Inflammatory macrophage treated with lipopolysaccharide for 1 hour (primary cell): ENCODE results near the gene IL34.

Experiments used
- DNase-seq, 2 donors: peaks; one replicate each; pipeline ENCODE4 v3.0.0-alpha.2; 2020 to 2022

The IL34 gene

GRCh38 chr16:70678898-70679670, 32.7 kb downstream of the IL34 start:
- DNase-seq, result no peak

GRCh38 chr16:70679671-70680494, 33.5 kb downstream of the IL34 start:
- no peak for DNase-seq

- DNase-seq, result no peak
Observed at GRCh38 chr16:70680495-70681381, 34.4 kb downstream of the IL34 start.

GRCh38 chr16:70681382-70682238, 35.3 kb downstream of the IL34 start:
- no peak for DNase-seq

GRCh38 chr16:70682239-70683145, 36.1 kb downstream of the IL34 start:
- DNase-seq, result no peak

GRCh38 chr16:70683146-70683944, 37.0 kb downstream of the IL34 start:
- DNase-seq, result no peak

GRCh38 chr16:70684146-70685060, 38.0 kb downstream of the IL34 start:
- no peak for DNase-seq

GRCh38 chr16:70685061-70685937, 38.9 kb downstream of the IL34 start:
- DNase-seq, result no peak

- no peak for DNase-seq
Observed at GRCh38 chr16:70685938-70686375, 39.6 kb downstream of the IL34 start, which contains the start of gene MTSS2. TSS of gene MTSS2 (minus strand) at chr16:70686053. CDS start at chr16:70685791, 262 bp downstream.

- no peak for DNase-seq
Observed at GRCh38 chr16:70686376-70687101, 40.2 kb downstream of the IL34 start.

GRCh38 chr16:70687102-70687511, 40.7 kb downstream of the IL34 start:
- no peak for DNase-seq

GRCh38 chr16:70687671-70688245, 41.4 kb downstream of the IL34 start:
- DNase-seq, result no peak

- DNase-seq, result no peak
Observed at GRCh38 chr16:70688246-70688742, 41.9 kb downstream of the IL34 start.

GRCh38 chr16:70689035-70689969, 42.9 kb downstream of the IL34 start:
- no peak for DNase-seq
